Neural progenitor cell (in vitro differentiated cells): ENCODE measurements around the gene NAA15. TPM values are rescaled to one million over a fixed set of nuclear protein-coding genes. Genes with fewer than 3 reads are reported as not detected.

Source experiments
- DNase-seq: peaks from one replicate; pipeline ENCODE4 v3.0.0-alpha.2; 2016; ENCODE audit warnings: low spot score
- H2AFZ ChIP-seq: fragments of 200-600 bp; sonication (generic); replicated peaks from 2 replicates; pipeline ENCODE4 v1.6.1; 2016; ENCODE audit warnings: antibody characterized with exemption
- H3F3A ChIP-seq: fragments of 200-600 bp; sonication (generic); 2 replicates; pipeline ENCODE4 v1.6.1; 2016; ENCODE audit warnings: antibody characterized with exemption, low read depth
- H3K27ac ChIP-seq: fragments of 200-600 bp; sonication (generic); 2 replicates; pipeline ENCODE4 v1.5.1; 2016; ENCODE audit warnings: mild to moderate bottlenecking
- H3K27me3 ChIP-seq: fragments of 200-600 bp; sonication (generic); 2 replicates; pipeline ENCODE4 v1.6.1; 2016; ENCODE audit warnings: mild to moderate bottlenecking, moderate library complexity
- H3K36me3 ChIP-seq: fragments of 200-600 bp; sonication (generic); 2 replicates; pipeline ENCODE4 v1.5.1; 2016
- H3K4me1 ChIP-seq: fragments of 200-600 bp; sonication (generic); 2 replicates; pipeline ENCODE4 v1.6.1; 2016; ENCODE audit warnings: mixed run types
- H3K4me2 ChIP-seq: fragments of 200-600 bp; sonication (generic); 2 replicates; pipeline ENCODE4 v1.6.1; 2016
- H3K4me3 ChIP-seq: fragments of 200-600 bp; sonication (generic); 2 replicates; pipeline ENCODE4 v1.5.1; 2016
- H3K79me2 ChIP-seq: fragments of 200-600 bp; sonication (generic); 2 replicates; pipeline ENCODE4 v1.6.1; 2016; ENCODE audit warnings: low read depth
- H3K9ac ChIP-seq: fragments of 200-600 bp; sonication (generic); 2 replicates; pipeline ENCODE4 v1.6.1; 2016
- H3K9me3 ChIP-seq: fragments of 200-600 bp; sonication (generic); 2 replicates; pipeline ENCODE4 v1.5.1; 2016; ENCODE audit warnings: low read depth
- H4K20me1 ChIP-seq: fragments of 200-600 bp; sonication (generic); 2 replicates; pipeline ENCODE4 v1.6.1; 2016; ENCODE audit warnings: low read depth
- H3K27ac Mint-ChIP-seq: 3 replicates; pipeline ENCODE4 v1.8.0; 2021; ENCODE audit warnings: mixed read lengths
- H3K27me3 Mint-ChIP-seq: 2 replicates; pipeline ENCODE4 v1.8.0; 2022; ENCODE audit warnings: low read depth, mild to moderate bottlenecking, inconsistent platforms, moderate library complexity, mixed read lengths; ENCODE audit not compliant: insufficient read depth
- H3K36me3 Mint-ChIP-seq: 3 replicates; pipeline ENCODE4 v1.8.0; 2021; ENCODE audit warnings: mixed read lengths
- H3K4me1 Mint-ChIP-seq: 3 replicates; pipeline ENCODE4 v1.8.0; 2021; ENCODE audit warnings: mixed read lengths
- H3K4me3 Mint-ChIP-seq: 3 replicates; pipeline ENCODE4 v1.8.0; 2021; ENCODE audit warnings: mild to moderate bottlenecking, moderate library complexity, mixed read lengths
- H3K9me3 Mint-ChIP-seq: 3 replicates; pipeline ENCODE4 v1.8.0; 2020; ENCODE audit warnings: mixed read lengths
- EZH2 ChIP-seq: fragments of 200-600 bp; sonication (generic); IDR thresholded peaks from 2 replicates; pipeline ENCODE4 v1.6.1; 2017; ENCODE audit warnings: antibody characterized with exemption, mild to moderate bottlenecking, moderate library complexity
- EZH2phosphoT487 ChIP-seq: fragments of 200-600 bp; sonication (generic); IDR thresholded peaks from 2 replicates; pipeline ENCODE4 v1.6.1; 2017; ENCODE audit warnings: antibody characterized with exemption
- total RNA-seq: library from RNA; depleted of rRNA; stranded (reverse); fragments of >200 nt; gene quantifications from 2 replicates; pipeline ENCODE4 v1.2.3, GENCODE V29; 2015; ENCODE audit warnings: low replicate concordance
- TF ChIP-seq, protein P1 (sequence below): fragments of 200-600 bp; sonication (generic); IDR thresholded peaks from 2 replicates; pipeline ENCODE4 v1.5.1; 2017; ENCODE audit warnings: antibody characterized with exemption, mild to moderate bottlenecking

The NAA15 gene
- total RNA-seq, 1 donor from 2014 or later, result 69.0 TPM

DNA sequence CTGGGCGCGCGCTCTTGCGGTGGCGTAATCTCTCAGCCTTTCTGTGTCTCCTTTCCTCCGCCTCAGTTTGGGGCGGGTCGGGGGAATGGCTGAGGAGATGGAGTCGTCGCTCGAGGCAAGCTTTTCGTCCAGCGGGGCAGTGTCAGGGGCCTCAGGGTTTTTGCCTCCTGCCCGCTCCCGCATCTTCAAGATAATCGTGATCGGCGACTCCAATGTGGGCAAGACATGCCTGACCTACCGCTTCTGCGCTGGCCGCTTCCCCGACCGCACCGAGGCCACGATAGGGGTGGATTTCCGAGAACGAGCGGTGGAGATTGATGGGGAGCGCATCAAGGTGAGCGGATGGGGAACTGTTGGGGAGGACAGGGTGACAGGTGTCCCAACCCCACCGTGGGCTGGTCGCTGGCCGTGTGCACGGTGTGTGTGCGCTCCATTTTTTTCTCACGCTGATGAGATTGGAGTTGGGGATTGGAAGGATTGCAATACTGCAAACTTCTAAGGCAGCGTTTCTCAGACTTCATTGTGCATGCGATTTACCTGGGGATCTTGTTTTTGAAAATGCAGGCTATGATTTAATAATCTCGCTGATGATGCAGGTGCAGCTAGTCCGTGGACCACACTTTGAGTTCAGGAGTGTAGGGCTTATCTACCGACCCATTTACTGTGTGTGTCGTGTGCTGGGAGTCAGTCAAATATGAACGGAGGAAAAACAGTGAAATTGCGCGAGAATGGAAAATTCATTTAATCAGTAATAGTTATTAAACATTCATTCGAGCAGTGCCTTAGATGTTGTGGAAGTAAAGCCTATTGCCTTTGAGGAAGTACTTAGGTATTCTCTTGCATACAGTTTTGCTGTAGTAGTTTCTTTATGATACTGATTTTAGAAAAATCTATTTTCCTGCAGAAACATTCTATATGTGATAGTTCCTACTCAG is 153.1 kb downstream of the NAA15 start, which contains the start of gene RAB33B:
TSS of gene RAB33B (plus strand) at position 11 of the 935 bp plus-strand sequence. CDS start at position 86, 75 bp downstream.
- peaks cover 67% of the 10 kb centered on the region for H3K79me2 ChIP-seq
- no peak for TF ChIP-seq EZH2phosphoT487
- H3K4me3 ChIP-seq, result peak within 1 kb of the TSS; percentile 81
- Mint-ChIP-seq H3K4me1 (peaks cover 31% of the 10 kb centered on the region), H3K4me3 (peak within 1 kb of the TSS; percentile 95), H3K27me3 (peaks cover 4% of the 10 kb centered on the region), H3K9me3 (no peaks in the 10 kb centered on the region), H3K36me3 (peaks cover 6% of the 10 kb centered on the region), H3K27ac (peak within 1 kb of the TSS; percentile 88)
- H3K4me2 ChIP-seq, result peak within 1 kb of the TSS; percentile 94
- H2AFZ ChIP-seq, result peak within 1 kb of the TSS; percentile 97
- H4K20me1 ChIP-seq, result peaks cover 8% of the 10 kb centered on the region
- no peaks in the 10 kb centered on the region for H3K9me3 ChIP-seq
- peak within 1 kb of the TSS; percentile 88 for H3K27ac ChIP-seq
- peak; percentile 95 for DNase-seq
- no peaks in the 10 kb centered on the region for H3K36me3 ChIP-seq
- H3K9ac ChIP-seq, result peak within 1 kb of the TSS; percentile 75
- H3K4me1 ChIP-seq, result peaks cover 33% of the 10 kb centered on the region
- H3K27me3 ChIP-seq, result no peaks in the 10 kb centered on the region
- peaks cover 14% of the 10 kb centered on the region for H3F3A ChIP-seq

DNA sequence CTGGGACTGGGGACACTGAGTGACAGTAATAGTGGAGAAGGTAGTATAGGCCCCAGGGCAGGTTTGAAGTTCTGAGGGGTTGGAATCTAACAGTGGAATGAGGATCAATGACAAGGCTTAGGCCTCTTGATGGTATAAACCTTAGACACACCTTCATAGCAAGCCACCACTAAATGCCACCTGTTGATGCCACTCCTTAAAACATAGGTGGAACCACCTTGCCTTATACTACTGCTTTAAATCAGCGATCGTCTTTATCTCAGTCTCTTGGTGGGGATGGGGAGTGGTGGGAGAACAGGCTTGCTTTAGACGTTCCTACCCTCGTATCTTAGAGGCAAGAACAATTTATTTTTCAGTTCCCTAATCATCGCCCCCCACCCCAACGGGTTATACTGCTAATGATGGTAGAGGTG is 153.8 kb downstream of the NAA15 start:
- peaks cover 8% of the 10 kb centered on the region for H4K20me1 ChIP-seq
- Mint-ChIP-seq H3K9me3 (no peaks in the 10 kb centered on the region), H3K27ac (no peak overlapping the region), H3K4me3 (peak overlapping the region; percentile 95), H3K27me3 (peaks cover 4% of the 10 kb centered on the region), H3K4me1 (peaks cover 31% of the 10 kb centered on the region), H3K36me3 (peaks cover 6% of the 10 kb centered on the region)
- H3K27me3 ChIP-seq, result no peaks in the 10 kb centered on the region
- H3K36me3 ChIP-seq, result no peaks in the 10 kb centered on the region
- H3K9ac ChIP-seq, result no peak overlapping the region
- DNase-seq, result no peak
- H3K4me2 ChIP-seq, result peak overlapping the region; percentile 94
- peaks cover 75% of the 10 kb centered on the region for H3K79me2 ChIP-seq
- peak overlapping the region; percentile 81 for H3K4me3 ChIP-seq
- no peaks in the 10 kb centered on the region for H3K9me3 ChIP-seq
- peaks cover 33% of the 10 kb centered on the region for H3K4me1 ChIP-seq
- no peak for TF ChIP-seq EZH2phosphoT487
- TF ChIP-seq, protein P1, sequence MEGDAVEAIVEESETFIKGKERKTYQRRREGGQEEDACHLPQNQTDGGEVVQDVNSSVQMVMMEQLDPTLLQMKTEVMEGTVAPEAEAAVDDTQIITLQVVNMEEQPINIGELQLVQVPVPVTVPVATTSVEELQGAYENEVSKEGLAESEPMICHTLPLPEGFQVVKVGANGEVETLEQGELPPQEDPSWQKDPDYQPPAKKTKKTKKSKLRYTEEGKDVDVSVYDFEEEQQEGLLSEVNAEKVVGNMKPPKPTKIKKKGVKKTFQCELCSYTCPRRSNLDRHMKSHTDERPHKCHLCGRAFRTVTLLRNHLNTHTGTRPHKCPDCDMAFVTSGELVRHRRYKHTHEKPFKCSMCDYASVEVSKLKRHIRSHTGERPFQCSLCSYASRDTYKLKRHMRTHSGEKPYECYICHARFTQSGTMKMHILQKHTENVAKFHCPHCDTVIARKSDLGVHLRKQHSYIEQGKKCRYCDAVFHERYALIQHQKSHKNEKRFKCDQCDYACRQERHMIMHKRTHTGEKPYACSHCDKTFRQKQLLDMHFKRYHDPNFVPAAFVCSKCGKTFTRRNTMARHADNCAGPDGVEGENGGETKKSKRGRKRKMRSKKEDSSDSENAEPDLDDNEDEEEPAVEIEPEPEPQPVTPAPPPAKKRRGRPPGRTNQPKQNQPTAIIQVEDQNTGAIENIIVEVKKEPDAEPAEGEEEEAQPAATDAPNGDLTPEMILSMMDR, result no peak
- no peak for TF ChIP-seq EZH2
- no peak overlapping the region for H2AFZ ChIP-seq
- H3F3A ChIP-seq, result peaks cover 14% of the 10 kb centered on the region
- H3K27ac ChIP-seq, result no peak overlapping the region

DNA sequence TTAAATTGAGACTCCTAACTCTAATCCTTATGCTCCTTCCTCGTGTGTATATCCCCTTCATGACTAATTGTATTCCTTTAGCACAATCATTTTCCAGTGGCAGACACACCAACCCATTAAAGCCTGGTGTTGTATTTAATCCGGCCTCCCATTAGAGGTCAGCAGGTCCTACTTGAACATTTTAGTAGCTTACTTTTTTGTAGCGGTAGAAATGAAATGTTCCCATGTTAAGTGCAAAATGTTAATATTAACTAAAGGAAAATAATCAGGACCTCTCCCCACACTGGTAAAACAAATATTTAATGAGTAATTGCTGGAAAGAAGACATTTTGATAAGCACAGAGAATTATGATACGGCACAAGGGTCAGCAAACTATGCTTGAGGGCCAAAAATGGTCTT is 156.0 kb downstream of the NAA15 start:
- H3K27ac Mint-ChIP-seq, result no peak overlapping the region
- no peak for DNase-seq
- H4K20me1 ChIP-seq, result peaks cover 8% of the 10 kb centered on the region
- H3K4me1 ChIP-seq, result peaks cover 29% of the 10 kb centered on the region
- no peak overlapping the region for H2AFZ ChIP-seq
- H3K36me3 ChIP-seq, result no peaks in the 10 kb centered on the region
- no peaks in the 10 kb centered on the region for H3K27me3 ChIP-seq
- H3K9me3 ChIP-seq, result no peaks in the 10 kb centered on the region
- H3K36me3 Mint-ChIP-seq, result peaks cover 3% of the 10 kb centered on the region
- peaks cover 14% of the 10 kb centered on the region for H3F3A ChIP-seq
- peaks cover 24% of the 10 kb centered on the region for H3K4me1 Mint-ChIP-seq
- peaks cover 79% of the 10 kb centered on the region for H3K79me2 ChIP-seq
- no peak overlapping the region for H3K4me3 ChIP-seq
- H3K9me3 Mint-ChIP-seq, result no peaks in the 10 kb centered on the region
- H3K4me3 Mint-ChIP-seq, result no peak overlapping the region
- no peak overlapping the region for H3K9ac ChIP-seq
- no peak overlapping the region for H3K27ac ChIP-seq
- H3K4me2 ChIP-seq, result no peak overlapping the region
- peaks cover 4% of the 10 kb centered on the region for H3K27me3 Mint-ChIP-seq
- TF ChIP-seq EZH2phosphoT487, result no peak
- TF ChIP-seq, protein P1, result no peak
- no peak for TF ChIP-seq EZH2
